NB4 (cell line): ENCODE measurements around the gene PCDHGA4.

ENCODE experiments used
- MYC ChIP-seq: IDR thresholded peaks from 2 replicates; pipeline ENCODE4 v1.6.1; 2011; ENCODE audit warnings: low read depth, low read length
- POLR2A ChIP-seq: IDR thresholded peaks from 2 replicates; pipeline ENCODE4 v1.6.1; 2011; ENCODE audit warnings: mild to moderate bottlenecking; ENCODE audit not compliant: insufficient read length; ENCODE audit errors: extremely low read depth
- TF ChIP-seq, protein P1 (sequence below): IDR thresholded peaks from 2 replicates; pipeline ENCODE4 v1.6.1; 2011; ENCODE audit warnings: low read depth, low read length
- TF ChIP-seq, protein P2 (sequence below): IDR thresholded peaks from one replicate; pipeline ENCODE4 v1.5.1; 2012; ENCODE audit warnings: low read depth, low read length

DNA sequence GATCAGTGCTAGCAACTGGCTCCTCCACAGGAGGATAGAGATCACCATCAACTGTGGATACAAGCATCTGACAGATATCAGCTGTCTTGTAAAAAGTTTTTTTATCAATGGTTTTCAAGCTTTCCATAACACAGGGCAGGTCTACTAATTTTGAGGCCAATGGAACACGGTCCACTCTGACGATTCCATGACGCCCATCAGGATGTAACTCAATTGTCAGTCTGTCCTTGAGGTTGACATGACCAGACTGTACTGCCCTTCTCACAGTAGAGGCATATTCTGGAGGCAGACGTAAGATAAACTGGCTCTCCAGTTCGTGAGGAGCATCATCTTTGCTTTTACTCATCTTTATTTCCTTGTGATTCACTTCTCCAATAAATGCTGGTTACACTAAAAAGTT is 35.1 kb upstream of the PCDHGA4 start:
- TF ChIP-seq, protein P1, sequence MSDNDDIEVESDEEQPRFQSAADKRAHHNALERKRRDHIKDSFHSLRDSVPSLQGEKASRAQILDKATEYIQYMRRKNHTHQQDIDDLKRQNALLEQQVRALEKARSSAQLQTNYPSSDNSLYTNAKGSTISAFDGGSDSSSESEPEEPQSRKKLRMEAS, result no peak
- TF ChIP-seq, protein P2, sequence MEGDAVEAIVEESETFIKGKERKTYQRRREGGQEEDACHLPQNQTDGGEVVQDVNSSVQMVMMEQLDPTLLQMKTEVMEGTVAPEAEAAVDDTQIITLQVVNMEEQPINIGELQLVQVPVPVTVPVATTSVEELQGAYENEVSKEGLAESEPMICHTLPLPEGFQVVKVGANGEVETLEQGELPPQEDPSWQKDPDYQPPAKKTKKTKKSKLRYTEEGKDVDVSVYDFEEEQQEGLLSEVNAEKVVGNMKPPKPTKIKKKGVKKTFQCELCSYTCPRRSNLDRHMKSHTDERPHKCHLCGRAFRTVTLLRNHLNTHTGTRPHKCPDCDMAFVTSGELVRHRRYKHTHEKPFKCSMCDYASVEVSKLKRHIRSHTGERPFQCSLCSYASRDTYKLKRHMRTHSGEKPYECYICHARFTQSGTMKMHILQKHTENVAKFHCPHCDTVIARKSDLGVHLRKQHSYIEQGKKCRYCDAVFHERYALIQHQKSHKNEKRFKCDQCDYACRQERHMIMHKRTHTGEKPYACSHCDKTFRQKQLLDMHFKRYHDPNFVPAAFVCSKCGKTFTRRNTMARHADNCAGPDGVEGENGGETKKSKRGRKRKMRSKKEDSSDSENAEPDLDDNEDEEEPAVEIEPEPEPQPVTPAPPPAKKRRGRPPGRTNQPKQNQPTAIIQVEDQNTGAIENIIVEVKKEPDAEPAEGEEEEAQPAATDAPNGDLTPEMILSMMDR, result no peak
- TF ChIP-seq POLR2A (no peak), MYC (no peak)
